K562 (cell line): Measurements from ENCODE around the gene PIGL. TPM values are rescaled to one million over a fixed set of nuclear protein-coding genes. Genes with fewer than 3 reads are reported as not detected.
A peak's percentile ranks its signal among the peaks of the same experiment; 100 is the strongest.

Source experiments
- CREM ChIP-seq: IDR thresholded peaks from 2 replicates; pipeline ENCODE4 v1.6.1; 2014; ENCODE audit warnings: antibody characterized with exemption, low read depth
- DMBX1 ChIP-seq: fragments of 250-450 bp; sonication (Bioruptor Pico); IDR thresholded peaks from 2 replicates; pipeline ENCODE4 v1.8.0; 2022; ENCODE audit warnings: inconsistent platforms, mild to moderate bottlenecking, moderate library complexity, borderline replicate concordance
- HCFC1 ChIP-seq: IDR thresholded peaks from 2 replicates; pipeline ENCODE4 v1.6.1; 2012; ENCODE audit warnings: low read depth, low read length, improper control_type of control experiment
- HOXB6 ChIP-seq: fragments of 250-450 bp; sonication (Bioruptor Pico); IDR thresholded peaks from 2 replicates; pipeline ENCODE4 v1.5.1; 2022; ENCODE audit warnings: mild to moderate bottlenecking, borderline replicate concordance
- KDM2B ChIP-seq: fragments of 250-450 bp; sonication (Bioruptor Pico); IDR thresholded peaks from 2 replicates; pipeline ENCODE4 v1.8.0; 2021; ENCODE audit warnings: mild to moderate bottlenecking, moderate library complexity
- LCOR ChIP-seq: sonication (generic); formaldehyde crosslinking; IDR thresholded peaks from 2 replicates; pipeline ENCODE4 v1.8.0; 2022; ENCODE audit warnings: mild to moderate bottlenecking, missing genetic modification reagents
- MCM2 ChIP-seq: fragments of 450-650 bp; IDR thresholded peaks from 2 replicates; pipeline ENCODE4 v1.6.1; 2017; ENCODE audit warnings: low read depth, mild to moderate bottlenecking
- MED1 ChIP-seq: sonication (generic); formaldehyde crosslinking; IDR thresholded peaks from 2 replicates; pipeline ENCODE4 v1.8.1; 2023; ENCODE audit warnings: missing genetic modification reagents, borderline replicate concordance
- MEF2A ChIP-seq: IDR thresholded peaks from 2 replicates; pipeline ENCODE4 v1.6.1; 2011; ENCODE audit warnings: low read depth, mild to moderate bottlenecking, low read length, moderate library complexity; ENCODE audit not compliant: control insufficient read depth
- MEIS2 ChIP-seq: fragments of 450-650 bp; IDR thresholded peaks from 2 replicates; pipeline ENCODE4 v1.6.1; 2014; ENCODE audit warnings: mild to moderate bottlenecking; ENCODE audit not compliant: partially characterized antibody
- NCOA2 ChIP-seq, 2 experiments: fragments of 450-650 bp; IDR thresholded peaks; 2 replicates each; pipeline ENCODE4 v1.6.1; 2018; ENCODE audit warnings: mild to moderate bottlenecking in 2 of 2, moderate library complexity in 1 of 2; ENCODE audit not compliant: partially characterized antibody in 2 of 2
- NFATC3 ChIP-seq: fragments of 450-650 bp; IDR thresholded peaks from 2 replicates; pipeline ENCODE4 v1.6.1; 2017; ENCODE audit warnings: mild to moderate bottlenecking
- TAF1 ChIP-seq: IDR thresholded peaks from 2 replicates; pipeline ENCODE4 v1.6.1; 2011; ENCODE audit warnings: mild to moderate bottlenecking, low read length, moderate library complexity; ENCODE audit not compliant: insufficient read depth, control insufficient read depth, severe bottlenecking; ENCODE audit errors: extremely low read depth
- TEAD4 ChIP-seq, 2 experiments: sonication (generic) in 1 of 2; formaldehyde crosslinking in 1 of 2; IDR thresholded peaks; 2 replicates each; pipeline versions ENCODE4 v1.6.1 to v1.8.0; 2012 to 2022; ENCODE audit warnings: borderline replicate concordance in 1 of 2, inconsistent platforms in 1 of 2, low read length in 1 of 2, mild to moderate bottlenecking in 1 of 2, missing genetic modification reagents in 1 of 2
- U2AF2 ChIP-seq: fragments of 200-400 bp; formaldehyde crosslinking; optimal IDR thresholded peaks from 2 replicates; pipeline ENCODE3; 2017; ENCODE audit warnings: low read depth, mild to moderate bottlenecking, low read length
- ZNF12 ChIP-seq: sonication (generic); formaldehyde crosslinking; IDR thresholded peaks from 2 replicates; pipeline ENCODE4 v1.4.0; 2020; ENCODE audit warnings: mild to moderate bottlenecking, missing genetic modification reagents
- ZNF134 ChIP-seq: fragments of 250-450 bp; sonication (Bioruptor Pico); conservative IDR thresholded peaks from 2 replicates; pipeline ENCODE4 v1.4.0; 2020
- ZNF41 ChIP-seq: fragments of 250-450 bp; sonication (Bioruptor Pico); conservative IDR thresholded peaks from 2 replicates; pipeline ENCODE4 v1.4.0; 2020; ENCODE audit warnings: mild to moderate bottlenecking
- ZNF551 ChIP-seq: fragments of 250-450 bp; sonication (Bioruptor Pico); IDR thresholded peaks from 2 replicates; pipeline ENCODE4 v1.5.0; 2021; ENCODE audit warnings: mild to moderate bottlenecking, moderate library complexity
- ZNF696 ChIP-seq: fragments of 250-450 bp; sonication (Bioruptor Pico); conservative IDR thresholded peaks from 2 replicates; pipeline ENCODE4 v1.4.0; 2020; ENCODE audit warnings: mild to moderate bottlenecking, moderate library complexity
- polyA plus RNA-seq, 8 experiments: library from polyadenylated mRNA; depleted of rRNA in 4 of 8; stranded (reverse) in 5 of 8; unstranded in 3 of 8; fragments of >200 nt; fragmentation: Nextera tagmentation in 2 of 8; fragmentation: Illumina TruSeq in 1 of 8; extraction: Ambion mirVana in 2 of 8; extraction: Trizol in 1 of 8; gene quantifications; 2 replicates each; pipeline versions ENCODE4 v1.2.1 to v1.2.3, GENCODE V29; 2011 to 2014; ENCODE audit warnings: inconsistent platforms in 1 of 8, missing spikeins in 1 of 8
- total RNA-seq, 7 experiments: library from RNA; depleted of rRNA in 6 of 7; stranded (reverse); fragments of >200 nt in 6 of 7; fragmentation: Illumina TruSeq in 2 of 7; extraction: Trizol in 2 of 7; gene quantifications; 2 replicates each; pipeline versions ENCODE4 v1.2.1 to v1.2.3, GENCODE V29; 2011 to 2021; ENCODE audit warnings: low replicate concordance in 1 of 7
- TF ChIP-seq, protein P1 (sequence below), 2 experiments: fragments of 250-450 bp in 1 of 2; fragments of 450-650 bp in 1 of 2; sonication (Bioruptor Pico) in 1 of 2; IDR thresholded peaks; 2 replicates each; pipeline versions ENCODE4 v1.6.1 to v1.8.0; 2016 to 2021; ENCODE audit warnings: mild to moderate bottlenecking in 2 of 2, moderate library complexity in 2 of 2, missing compliant biosample characterization in 1 of 2, missing genetic modification characterization in 1 of 2
- TF ChIP-seq, protein P2 (sequence below): IDR thresholded peaks from 2 replicates; pipeline ENCODE4 v1.6.1; 2014; ENCODE audit warnings: antibody characterized with exemption
- TF ChIP-seq, protein P3 (sequence below): fragments of 250-450 bp; sonication (Bioruptor Pico); IDR thresholded peaks from 2 replicates; pipeline ENCODE4 v1.5.0; 2021; ENCODE audit warnings: mild to moderate bottlenecking, moderate library complexity

The PIGL gene
- total and polyA plus RNA-seq, 9 of the 15 experiments (the other 6 are each of a cell fraction or from before 2014, with no cell fraction given): 19.9 to 55.3 (median 29.6) TPM

DNA sequence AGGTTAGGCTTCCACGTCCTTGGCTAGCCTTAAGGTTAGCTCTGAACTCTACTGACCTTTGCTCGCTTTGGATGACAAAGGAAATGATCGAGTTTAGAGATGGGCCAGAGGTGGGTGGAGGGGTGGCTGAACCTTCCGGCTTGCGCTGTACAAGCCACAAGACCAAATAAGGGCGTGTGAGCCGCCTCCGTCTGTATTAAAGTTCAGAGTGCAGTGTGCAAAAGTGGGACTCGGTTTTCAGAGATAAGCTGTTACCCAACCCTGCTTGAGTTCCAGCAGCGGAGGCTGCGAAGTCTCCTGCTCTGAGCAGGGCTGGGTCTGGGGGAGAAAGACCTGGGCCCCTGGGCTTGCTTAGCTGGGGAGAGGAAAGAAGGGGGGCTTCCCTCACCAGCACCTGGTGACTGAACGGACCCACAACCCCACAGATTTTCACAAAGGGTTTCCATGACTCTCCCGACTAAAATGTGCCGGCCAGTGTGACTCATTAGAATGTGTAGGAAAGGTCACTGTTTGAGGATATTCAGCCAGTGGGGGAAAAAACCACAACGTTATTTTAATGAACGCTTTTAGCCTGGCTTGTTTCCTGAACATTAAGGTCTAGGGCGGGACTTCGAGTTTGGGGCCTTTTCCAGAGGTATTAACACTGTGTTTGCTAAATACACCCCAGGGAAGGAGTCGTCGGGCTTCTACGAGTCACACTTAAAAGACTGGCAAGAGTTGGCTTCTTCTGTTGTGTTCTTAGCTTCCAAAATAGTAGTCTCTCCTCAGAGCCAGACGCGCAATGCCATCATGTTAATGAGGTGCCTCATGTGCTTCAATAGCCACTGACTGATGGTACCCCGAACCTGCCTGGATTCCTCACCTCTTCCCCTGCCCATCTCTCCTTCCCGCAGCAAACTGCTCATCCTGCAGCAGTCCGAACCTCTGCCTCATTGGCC lies 69.3 kb downstream of the PIGL start (continued):
- peak; percentile 19 for TF ChIP-seq TEAD4 (IDR thresholded peaks at IDR 0.05; ENCODE audit: low read length)
- no peak for TF ChIP-seq TEAD4 (CRISPR knock-in tag; IDR thresholded peaks at IDR 0.05; ENCODE audit: borderline replicate concordance)
- TF ChIP-seq, protein P1, sequence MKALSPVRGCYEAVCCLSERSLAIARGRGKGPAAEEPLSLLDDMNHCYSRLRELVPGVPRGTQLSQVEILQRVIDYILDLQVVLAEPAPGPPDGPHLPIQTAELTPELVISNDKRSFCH (CRISPR knock-in tag; IDR thresholded peaks at IDR 0.05): no peak
- TF ChIP-seq, protein P1 (tag; IDR thresholded peaks at IDR 0.05): peak; percentile 97
- TF ChIP-seq NFATC3: no peak
- TF ChIP-seq HOXB6: no peak
- peak; percentile 59 for TF ChIP-seq TAF1
- TF ChIP-seq DMBX1 (CRISPR knock-in tag): no peak
- TF ChIP-seq ZNF12 (CRISPR knock-in tag): no peak
- TF ChIP-seq ZNF41 (CRISPR knock-in tag): no peak
- TF ChIP-seq MCM2: no peak
- TF ChIP-seq MEIS2: peak; percentile 47
- no peak for TF ChIP-seq U2AF2
- TF ChIP-seq, protein P2, sequence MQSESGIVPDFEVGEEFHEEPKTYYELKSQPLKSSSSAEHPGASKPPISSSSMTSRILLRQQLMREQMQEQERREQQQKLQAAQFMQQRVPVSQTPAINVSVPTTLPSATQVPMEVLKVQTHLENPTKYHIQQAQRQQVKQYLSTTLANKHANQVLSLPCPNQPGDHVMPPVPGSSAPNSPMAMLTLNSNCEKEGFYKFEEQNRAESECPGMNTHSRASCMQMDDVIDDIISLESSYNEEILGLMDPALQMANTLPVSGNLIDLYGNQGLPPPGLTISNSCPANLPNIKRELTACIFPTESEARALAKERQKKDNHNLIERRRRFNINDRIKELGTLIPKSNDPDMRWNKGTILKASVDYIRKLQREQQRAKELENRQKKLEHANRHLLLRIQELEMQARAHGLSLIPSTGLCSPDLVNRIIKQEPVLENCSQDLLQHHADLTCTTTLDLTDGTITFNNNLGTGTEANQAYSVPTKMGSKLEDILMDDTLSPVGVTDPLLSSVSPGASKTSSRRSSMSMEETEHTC: no peak
- TF ChIP-seq, protein P3, sequence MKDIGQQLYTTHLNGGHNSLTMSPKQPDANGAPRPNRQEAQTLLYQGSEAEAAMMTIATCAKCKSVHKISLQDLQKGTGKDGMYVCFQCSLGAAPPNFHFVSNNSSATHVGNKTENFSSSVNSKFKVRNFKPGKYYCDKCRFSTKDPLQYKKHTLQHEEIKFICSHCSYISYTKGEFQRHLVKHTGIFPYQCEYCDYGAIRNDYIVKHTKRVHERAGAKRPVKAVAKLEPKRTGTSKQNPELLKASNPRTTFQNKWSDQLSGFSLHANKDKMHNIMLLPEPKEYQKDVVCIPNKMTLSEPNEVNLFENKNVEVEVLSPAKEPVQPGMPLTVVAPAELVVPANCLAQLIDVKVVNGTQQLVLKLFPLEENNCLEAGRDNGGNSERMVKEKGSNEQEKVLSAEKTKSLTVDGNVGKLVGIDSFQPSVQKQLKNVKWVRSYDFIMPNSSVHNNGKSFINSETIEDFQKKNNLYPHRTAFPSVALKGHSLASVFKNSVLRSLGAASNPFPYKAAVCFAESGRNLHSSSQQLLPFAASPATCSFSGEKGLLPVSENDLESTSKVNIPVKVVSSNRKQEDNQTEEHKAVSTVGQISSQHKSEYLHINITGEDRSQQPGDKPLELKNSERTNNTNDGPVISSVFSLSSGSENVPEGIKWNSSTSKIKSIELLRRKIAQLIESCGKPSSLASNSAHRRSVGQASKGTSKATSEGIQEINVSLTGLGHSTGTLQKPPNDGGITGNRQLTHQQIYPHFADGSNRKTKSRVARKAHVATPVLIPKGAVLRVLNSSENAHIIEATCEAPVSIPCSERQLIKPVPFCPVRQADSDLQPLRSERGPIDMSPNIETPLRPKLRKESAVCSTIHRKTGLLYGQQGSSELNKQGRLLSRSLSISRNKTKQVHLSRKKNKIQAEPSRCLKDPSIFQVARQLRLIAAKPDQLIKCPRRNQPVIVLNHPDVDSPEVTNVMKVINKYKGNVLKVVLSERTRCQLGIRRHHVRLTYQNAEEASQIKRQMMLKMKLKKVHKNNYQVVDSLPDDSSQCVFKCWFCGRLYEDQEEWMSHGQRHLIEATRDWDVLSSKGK (CRISPR knock-in tag): no peak
- no peak for TF ChIP-seq ZNF551 (CRISPR knock-in tag)
- TF ChIP-seq NCOA2 (IDR thresholded peaks at IDR 0.05; ENCODE audit: partially characterized antibody in 2 of 2): no peak
- no peak for TF ChIP-seq MED1
- TF ChIP-seq KDM2B (CRISPR knock-in tag): no peak
- TF ChIP-seq CREM: peak; percentile 58
- TF ChIP-seq ZNF134 (CRISPR knock-in tag): no peak
- TF ChIP-seq HCFC1: no peak
- no peak for TF ChIP-seq ZNF696 (CRISPR knock-in tag)
- no peak for TF ChIP-seq MEF2A
- 0 out of 2 replicates have a peak, but pooled peaks have one; percentile 51 for TF ChIP-seq LCOR (CRISPR knock-in tag)
